Upper lobe of right lung (tissue), 1 donor: ENCODE data around the gene IL6. TPM values are rescaled to one million over a fixed set of nuclear protein-coding genes. Genes with fewer than 3 reads are reported as not detected.
"Not testable (repeated sequence)": the region's sequence is repeated elsewhere in the genome, so short reads cannot be mapped to it uniquely, and the experiment has no call there.

Experiments
- ATAC-seq: fragments of 200-7000 bp; cut with Tn5 transposase; one replicate; pipeline ENCODE4 v1.9.1; 2020; ENCODE audit warnings: mild to moderate bottlenecking, moderate library complexity
- DNase-seq: peaks from one replicate; pipeline ENCODE4 v3.0.0-alpha.2; 2020
- H3K27ac ChIP-seq: fragments of 200-600 bp; one replicate; pipeline ENCODE4 v1.8.0; 2022
- H3K27me3 ChIP-seq: fragments of 200-600 bp; one replicate; pipeline ENCODE4 v1.8.0; 2022; ENCODE audit warnings: mild to moderate bottlenecking
- H3K36me3 ChIP-seq: fragments of 200-600 bp; one replicate; pipeline ENCODE4 v1.8.0; 2022
- H3K4me1 ChIP-seq: fragments of 200-600 bp; one replicate; pipeline ENCODE4 v1.8.0; 2022
- H3K4me3 ChIP-seq: fragments of 200-600 bp; one replicate; pipeline ENCODE4 v1.8.0; 2022; ENCODE audit warnings: mild to moderate bottlenecking
- H3K9me3 ChIP-seq: fragments of 200-600 bp; one replicate; pipeline ENCODE4 v1.8.0; 2022
- CTCF ChIP-seq: fragments of 200-600 bp; IDR thresholded peaks from one replicate; pipeline ENCODE4 v1.8.0; 2022; ENCODE audit warnings: antibody characterized with exemption
- intact Hi-C: fragments of 100-400 bp; cut with DNase I; formaldehyde crosslinking; loops from one replicate; pipeline ENCODE4 v1.11.0; 2022
- total RNA-seq: library from RNA; stranded (reverse); fragmentation: NEBNext Ultra II Directional; extraction: Animal tissue kit (Norgen Biotek cat#: 25700); gene quantifications from one replicate; pipeline ENCODE4 v1.2.1, GENCODE V29; 2021
- donor health status: DM: no; HTN: yes; CAD: no; lungs with severe emphysema.

Gene IL6
- total RNA-seq, 1 donor from 2014 or later, result 6.5 TPM

GRCh38 chr7:22683379-22683778 is 43.6 kb upstream of the IL6 start:
- H3K27ac ChIP-seq, result no peak overlapping the region
- H3K4me3 ChIP-seq, result no peak overlapping the region
- intact Hi-C loops, result no loop called here
- DNase-seq, result no peak
- TF ChIP-seq CTCF, result no peak
- H3K27me3 ChIP-seq, result no peaks in the 10 kb centered on the region
- no peaks in the 10 kb centered on the region for H3K9me3 ChIP-seq
- no peaks in the 10 kb centered on the region for H3K36me3 ChIP-seq
- no peak for ATAC-seq
- no peaks in the 10 kb centered on the region for H3K4me1 ChIP-seq

- Histone ChIP-seq H3K4me3 (no peak overlapping the region), H3K27ac (no peak overlapping the region), H3K36me3 (no peaks in the 10 kb centered on the region), H3K9me3 (no peaks in the 10 kb centered on the region), H3K4me1 (no peaks in the 10 kb centered on the region), H3K27me3 (no peaks in the 10 kb centered on the region)
- TF ChIP-seq CTCF, result no peak
- no peak for DNase-seq
- intact Hi-C loops, result no loop called here
- ATAC-seq, result peak; percentile 65
Observed at GRCh38 chr7:22686620-22687019, 40.4 kb upstream of the IL6 start.

- ATAC-seq, result peak; percentile 45
- Histone ChIP-seq H3K4me1 (no peaks in the 10 kb centered on the region), H3K27ac (no peak overlapping the region), H3K27me3 (no peaks in the 10 kb centered on the region), H3K9me3 (no peaks in the 10 kb centered on the region), H3K36me3 (no peaks in the 10 kb centered on the region), H3K4me3 (no peak overlapping the region)
- DNase-seq, result no peak
- intact Hi-C loops, result no loop called here
- TF ChIP-seq CTCF, result no peak
Observed at GRCh38 chr7:22688084-22688483, 38.9 kb upstream of the IL6 start.

GRCh38 chr7:22688934-22689333 is 38.1 kb upstream of the IL6 start:
- H3K9me3 ChIP-seq, H3K4me1 ChIP-seq, H3K27ac ChIP-seq, ATAC-seq, H3K27me3 ChIP-seq, H3K36me3 ChIP-seq, DNase-seq, H3K4me3 ChIP-seq, intact Hi-C loops: not testable (repeated sequence)

GRCh38 chr7:22694597-22695207 is 32.3 kb upstream of the IL6 start:
- H3K4me3 ChIP-seq, result no peak overlapping the region
- intact Hi-C loops, result no loop called here
- no peaks in the 10 kb centered on the region for H3K36me3 ChIP-seq
- H3K27me3 ChIP-seq, result no peaks in the 10 kb centered on the region
- no peaks in the 10 kb centered on the region for H3K9me3 ChIP-seq
- no peak for DNase-seq
- no peak overlapping the region for H3K27ac ChIP-seq
- no peak for TF ChIP-seq CTCF
- peaks cover 23% of the 10 kb centered on the region for H3K4me1 ChIP-seq
- ATAC-seq, result peak; percentile 10

GRCh38 chr7:22695476-22696132 is 31.4 kb upstream of the IL6 start:
- Histone ChIP-seq H3K4me1 (peaks cover 23% of the 10 kb centered on the region), H3K36me3 (no peaks in the 10 kb centered on the region), H3K9me3 (no peaks in the 10 kb centered on the region), H3K27me3 (no peaks in the 10 kb centered on the region), H3K4me3 (no peak overlapping the region), H3K27ac (no peak overlapping the region)
- TF ChIP-seq CTCF, result no peak
- DNase-seq, result no peak
- intact Hi-C loops, result no loop called here
- ATAC-seq, result no peak
